ENCODE measurements around the gene PTRH2.
"Not testable (repeated sequence)": the region's sequence is repeated elsewhere in the genome, so short reads cannot be mapped to it uniquely, and the experiment has no call there.

Gene PTRH2

GRCh38 chr17:59707149-59707970 lies at the start of gene PTRH2, which contains the start of gene VMP1:
TSS of gene PTRH2 (minus strand) at chr17:59707430. CDS start at chr17:59697978, 9,452 bp downstream.
TSS of gene VMP1 (plus strand) at chr17:59707654. CDS start at chr17:59731447, 23,793 bp downstream.
- DNase-seq (ENCODE audit: low read depth in 1 of 2, low spot score in 1 of 2): peak; percentile 80 to 95

GRCh38 chr17:59756236-59756818 lies 49.1 kb upstream of the PTRH2 start:
- DNase-seq (ENCODE audit: low read depth in 1 of 2, low spot score in 1 of 2): no peak

- DNase-seq (ENCODE audit: low read depth in 1 of 2, low spot score in 1 of 2): not testable (repeated sequence)
Observed at GRCh38 chr17:59755069-59755468, 47.8 kb upstream of the PTRH2 start.

GRCh38 chr17:59754552-59754951 lies 47.3 kb upstream of the PTRH2 start:
- DNase-seq (ENCODE audit: low read depth in 1 of 2, low spot score in 1 of 2): peak in 1 of 2 donors; percentile 42

- peak in 1 of 2 donors; percentile 57 for DNase-seq (ENCODE audit: low read depth in 1 of 2, low spot score in 1 of 2)
Observed at GRCh38 chr17:59753522-59754467, 46.6 kb upstream of the PTRH2 start.

- DNase-seq (ENCODE audit: low read depth in 1 of 2, low spot score in 1 of 2): no peak
Observed at GRCh38 chr17:59752922-59753321, 45.7 kb upstream of the PTRH2 start.

- DNase-seq (ENCODE audit: low read depth in 1 of 2, low spot score in 1 of 2): no peak
Observed at GRCh38 chr17:59752446-59752845, 45.2 kb upstream of the PTRH2 start.

GRCh38 chr17:59751955-59752413 lies 44.8 kb upstream of the PTRH2 start:
- no peak for DNase-seq (ENCODE audit: low read depth in 1 of 2, low spot score in 1 of 2)

- no peak for DNase-seq (ENCODE audit: low read depth in 1 of 2, low spot score in 1 of 2)
Observed at GRCh38 chr17:59748591-59748990, 41.4 kb upstream of the PTRH2 start.

GRCh38 chr17:59746849-59747445 lies 39.7 kb upstream of the PTRH2 start:
- DNase-seq (ENCODE audit: low read depth in 1 of 2, low spot score in 1 of 2): no peak

- DNase-seq (ENCODE audit: low read depth in 1 of 2, low spot score in 1 of 2): no peak
Observed at GRCh38 chr17:59745040-59745439, 37.8 kb upstream of the PTRH2 start.

GRCh38 chr17:59743842-59744241 lies 36.6 kb upstream of the PTRH2 start:
- no peak for DNase-seq (ENCODE audit: low read depth in 1 of 2, low spot score in 1 of 2)

- no peak for DNase-seq (ENCODE audit: low read depth in 1 of 2, low spot score in 1 of 2)
Observed at GRCh38 chr17:59737324-59737723, 30.1 kb upstream of the PTRH2 start.

- DNase-seq (ENCODE audit: low read depth in 1 of 2, low spot score in 1 of 2): no peak
Observed at GRCh38 chr17:59734226-59734625, 27.0 kb upstream of the PTRH2 start.

- DNase-seq (ENCODE audit: low read depth in 1 of 2, low spot score in 1 of 2): no peak
Observed at GRCh38 chr17:59733697-59734096, 26.5 kb upstream of the PTRH2 start.

GRCh38 chr17:59730268-59730834 lies 23.1 kb upstream of the PTRH2 start:
- DNase-seq (ENCODE audit: low read depth in 1 of 2, low spot score in 1 of 2): no peak

- DNase-seq (ENCODE audit: low read depth in 1 of 2, low spot score in 1 of 2): no peak
Observed at GRCh38 chr17:59727817-59728533, 20.7 kb upstream of the PTRH2 start.

GRCh38 chr17:59725691-59726090 lies 18.5 kb upstream of the PTRH2 start:
- DNase-seq (ENCODE audit: low read depth in 1 of 2, low spot score in 1 of 2): no peak

GRCh38 chr17:59723607-59724006 lies 16.4 kb upstream of the PTRH2 start:
- DNase-seq (ENCODE audit: low read depth in 1 of 2, low spot score in 1 of 2): no peak

- no peak for DNase-seq (ENCODE audit: low read depth in 1 of 2, low spot score in 1 of 2)
Observed at GRCh38 chr17:59723041-59723440, 15.8 kb upstream of the PTRH2 start.
